GM23338 (cell line): ENCODE measurements around the gene EEIG2. TPM values are rescaled to one million over a fixed set of nuclear protein-coding genes. Genes with fewer than 3 reads are reported as not detected.

Experiments
- ATAC-seq: fragments of 200-7000 bp; cut with Tn5 transposase; 3 replicates; pipeline ENCODE4 v1.9.1; 2020
- DNase-seq: peaks from one replicate; pipeline ENCODE4 v3.0.0-alpha.2; 2015; ENCODE audit warnings: low spot score
- H2AFZ ChIP-seq: fragments of 200-600 bp; sonication (generic); 2 replicates; pipeline ENCODE4 v1.8.0; 2016; ENCODE audit warnings: antibody characterized with exemption, mild to moderate bottlenecking, moderate library complexity
- H3F3A ChIP-seq: fragments of 200-600 bp; sonication (generic); replicated peaks from 2 replicates; pipeline ENCODE4 v1.8.0; 2017; ENCODE audit warnings: antibody characterized with exemption, mixed run types, low read depth
- H3K27ac ChIP-seq: fragments of 200-600 bp; sonication (generic); 2 replicates; pipeline ENCODE4 v1.6.1; 2016; ENCODE audit warnings: low read depth
- H3K27me3 ChIP-seq: fragments of 200-600 bp; sonication (generic); 2 replicates; pipeline ENCODE4 v1.8.0; 2016; ENCODE audit warnings: mild to moderate bottlenecking, mixed run types, moderate library complexity; ENCODE audit not compliant: insufficient read depth
- H3K36me3 ChIP-seq: fragments of 200-600 bp; sonication (generic); 2 replicates; pipeline ENCODE4 v1.8.0; 2016; ENCODE audit warnings: mild to moderate bottlenecking; ENCODE audit not compliant: insufficient read depth
- H3K4me1 ChIP-seq: fragments of 200-600 bp; sonication (generic); 2 replicates; pipeline ENCODE4 v1.8.0; 2016; ENCODE audit warnings: mild to moderate bottlenecking, moderate library complexity; ENCODE audit not compliant: insufficient read depth
- H3K4me2 ChIP-seq: fragments of 200-600 bp; sonication (generic); 2 replicates; pipeline ENCODE4 v1.7.1; 2017; ENCODE audit warnings: mixed run types
- H3K4me3 ChIP-seq: fragments of 200-600 bp; sonication (generic); 2 replicates; pipeline ENCODE4 v1.6.1; 2016; ENCODE audit warnings: mixed run types
- H3K79me2 ChIP-seq: fragments of 200-600 bp; sonication (generic); replicated peaks from 2 replicates; pipeline ENCODE4 v1.8.0; 2017; ENCODE audit warnings: mild to moderate bottlenecking; ENCODE audit not compliant: insufficient read depth
- H3K9me2 ChIP-seq: fragments of 200-600 bp; sonication (generic); 2 replicates; pipeline ENCODE4 v1.8.0; 2017; ENCODE audit not compliant: insufficient read depth
- H4K20me1 ChIP-seq: fragments of 200-600 bp; sonication (generic); replicated peaks from 2 replicates; pipeline ENCODE4 v1.8.0; 2017; ENCODE audit warnings: mild to moderate bottlenecking; ENCODE audit not compliant: insufficient read depth
- H3K27ac Mint-ChIP-seq: 2 replicates; pipeline ENCODE4 v1.8.0; 2020; ENCODE audit warnings: inconsistent platforms, mild to moderate bottlenecking, moderate library complexity, mixed read lengths
- H3K27me3 Mint-ChIP-seq: 3 replicates; pipeline ENCODE4 v1.8.0; 2022; ENCODE audit warnings: low read depth, mild to moderate bottlenecking, moderate library complexity, mixed read lengths, inconsistent platforms; ENCODE audit not compliant: insufficient read depth, poor library complexity
- H3K36me3 Mint-ChIP-seq: 3 replicates; pipeline ENCODE4 v1.8.0; 2021; ENCODE audit warnings: low read depth, mild to moderate bottlenecking, inconsistent platforms, moderate library complexity, mixed read lengths
- H3K4me1 Mint-ChIP-seq: 3 replicates; pipeline ENCODE4 v1.8.0; 2020; ENCODE audit warnings: mild to moderate bottlenecking, inconsistent platforms, mixed read lengths
- H3K4me3 Mint-ChIP-seq: 3 replicates; pipeline ENCODE4 v1.8.0; 2021; ENCODE audit warnings: moderate library complexity, mild to moderate bottlenecking, inconsistent platforms, mixed read lengths
- H3K9me3 Mint-ChIP-seq: 3 replicates; pipeline ENCODE4 v1.8.0; 2020; ENCODE audit warnings: moderate library complexity, mild to moderate bottlenecking, inconsistent platforms, mixed read lengths
- CREB1 ChIP-seq: fragments of 250-450 bp; sonication (Bioruptor Pico); IDR thresholded peaks from 2 replicates; pipeline ENCODE4 v1.5.0; 2020; ENCODE audit warnings: low read depth, mild to moderate bottlenecking, moderate library complexity
- CTCF ChIP-seq, 2 experiments: fragments of 200-600 bp in 1 of 2; sonication (generic) in 1 of 2; conservative IDR thresholded peaks; 2 replicates each; pipeline versions ENCODE4 v1.5.1 to v1.6.1; 2016 to 2017; ENCODE audit warnings: antibody characterized with exemption in 2 of 2, low read depth in 2 of 2, mild to moderate bottlenecking in 2 of 2, moderate library complexity in 1 of 2
- EZH2 ChIP-seq: fragments of 200-600 bp; sonication (generic); IDR thresholded peaks from one replicate; pipeline ENCODE4 v1.8.0; 2017; ENCODE audit warnings: antibody characterized with exemption, mild to moderate bottlenecking, low read depth; ENCODE audit not compliant: unreplicated experiment
- EZH2phosphoT487 ChIP-seq: fragments of 200-600 bp; sonication (generic); IDR thresholded peaks from one replicate; pipeline ENCODE4 v1.8.1; 2018; ENCODE audit warnings: antibody characterized with exemption; ENCODE audit not compliant: unreplicated experiment
- JUNB ChIP-seq: IDR thresholded peaks from one replicate; pipeline ENCODE4 v1.6.1; 2016; ENCODE audit warnings: antibody characterized with exemption; ENCODE audit not compliant: unreplicated experiment
- NANOG ChIP-seq: IDR thresholded peaks from 2 replicates; pipeline ENCODE4 v1.6.1; 2016; ENCODE audit warnings: antibody characterized with exemption, borderline replicate concordance
- POLR2AphosphoS5 ChIP-seq: IDR thresholded peaks from 2 replicates; pipeline ENCODE4 v1.6.1; 2016; ENCODE audit warnings: antibody characterized with exemption, low read depth
- REST ChIP-seq: IDR thresholded peaks from one replicate; pipeline ENCODE4 v1.6.1; 2018; ENCODE audit warnings: antibody characterized with exemption; ENCODE audit not compliant: unreplicated experiment
- STAT1 ChIP-seq: IDR thresholded peaks from one replicate; pipeline ENCODE4 v1.6.1; 2016; ENCODE audit warnings: antibody characterized with exemption; ENCODE audit not compliant: unreplicated experiment
- ZNF114 ChIP-seq: fragments of 250-450 bp; sonication (Bioruptor Pico); IDR thresholded peaks from 2 replicates; pipeline ENCODE4 v1.5.0; 2020; ENCODE audit warnings: mild to moderate bottlenecking, moderate library complexity
- ZNF331 ChIP-seq: fragments of 250-450 bp; sonication (Bioruptor Pico); IDR thresholded peaks from 2 replicates; pipeline ENCODE4 v1.5.0; 2020; ENCODE audit warnings: low read depth, mild to moderate bottlenecking, moderate library complexity
- ZNF462 ChIP-seq: fragments of 250-450 bp; sonication (Bioruptor Pico); IDR thresholded peaks from 2 replicates; pipeline ENCODE4 v1.5.0; 2020; ENCODE audit warnings: mild to moderate bottlenecking, moderate library complexity
- polyA plus RNA-seq: library from polyadenylated mRNA; unstranded; fragments of >200 nt; fragmentation: Nextera tagmentation; extraction: Ambion mirVana; gene quantifications from 2 replicates; pipeline ENCODE4 v1.2.1, GENCODE V29; 2016
- total RNA-seq: library from RNA; depleted of rRNA; stranded (reverse); fragments of >200 nt; shearing (Covaris generic); gene quantifications from 2 replicates; pipeline ENCODE4 v1.2.3, GENCODE V29; 2014
- TF ChIP-seq, protein P1 (sequence below): IDR thresholded peaks from 2 replicates; pipeline ENCODE4 v1.6.1; 2016; ENCODE audit warnings: antibody characterized with exemption

Gene EEIG2
- total and polyA plus RNA-seq, 2 experiments from 2014 or later: 7.9 to 44.5 TPM

- TF ChIP-seq EZH2phosphoT487 (no peak), NANOG (no peak), STAT1 (no peak), EZH2 (no peak), CTCF (conservative IDR thresholded peaks at IDR 0.05; ENCODE audit: low read depth in 2 of 2) (no peak), REST (no peak), JUNB (no peak), CREB1 (CRISPR knock-in tag) (no peak), ZNF114 (CRISPR knock-in tag) (no peak), ZNF331 (CRISPR knock-in tag) (no peak), POLR2AphosphoS5 (no peak), ZNF462 (CRISPR knock-in tag) (no peak)
- TF ChIP-seq, protein P1, sequence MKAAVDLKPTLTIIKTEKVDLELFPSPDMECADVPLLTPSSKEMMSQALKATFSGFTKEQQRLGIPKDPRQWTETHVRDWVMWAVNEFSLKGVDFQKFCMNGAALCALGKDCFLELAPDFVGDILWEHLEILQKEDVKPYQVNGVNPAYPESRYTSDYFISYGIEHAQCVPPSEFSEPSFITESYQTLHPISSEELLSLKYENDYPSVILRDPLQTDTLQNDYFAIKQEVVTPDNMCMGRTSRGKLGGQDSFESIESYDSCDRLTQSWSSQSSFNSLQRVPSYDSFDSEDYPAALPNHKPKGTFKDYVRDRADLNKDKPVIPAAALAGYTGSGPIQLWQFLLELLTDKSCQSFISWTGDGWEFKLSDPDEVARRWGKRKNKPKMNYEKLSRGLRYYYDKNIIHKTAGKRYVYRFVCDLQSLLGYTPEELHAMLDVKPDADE: no peak
Observed at GRCh38 chr1:108527135-108527534, 32.8 kb upstream of the EEIG2 start.

More at GRCh38 chr1:108527135-108527534, 32.8 kb upstream of the EEIG2 start:
- peaks cover 7% of the 10 kb centered on the region for H3K9me3 Mint-ChIP-seq
- peaks cover 3% of the 10 kb centered on the region; the same call in 1 of the 3 replicates for H3K36me3 Mint-ChIP-seq
- H3K27ac Mint-ChIP-seq: no peak overlapping the region
- no peaks in the 10 kb centered on the region for H3F3A ChIP-seq
- no peak overlapping the region for H3K4me2 ChIP-seq
- H3K9me2 ChIP-seq: no peaks in the 10 kb centered on the region; the same call in 1 of the 2 replicates
- H3K4me1 ChIP-seq: no peaks in the 10 kb centered on the region
- no peaks in the 10 kb centered on the region for H4K20me1 ChIP-seq
- no peaks in the 10 kb centered on the region for H3K4me1 Mint-ChIP-seq
- no peaks in the 10 kb centered on the region for H3K79me2 ChIP-seq
- H3K27ac ChIP-seq: no peak overlapping the region
- H3K4me3 ChIP-seq: no peak overlapping the region
- H3K36me3 ChIP-seq: no peaks in the 10 kb centered on the region; the same call in 1 of the 2 replicates
- no peak overlapping the region for H3K4me3 Mint-ChIP-seq
- DNase-seq (no peak), ATAC-seq (no peak)
- no peaks in the 10 kb centered on the region for H3K27me3 ChIP-seq
- H2AFZ ChIP-seq: no peak overlapping the region
- H3K27me3 Mint-ChIP-seq: no peaks in the 10 kb centered on the region
